Inflammatory macrophage treated with lipopolysaccharide for 1 hour (primary cell): ENCODE data around the gene TNN.
A peak's percentile ranks its signal among the peaks of the same experiment; 100 is the strongest.
"Not testable (repeated sequence)": the region's sequence is repeated elsewhere in the genome, so short reads cannot be mapped to it uniquely, and the experiment has no call there.

Source experiments
- DNase-seq, 2 donors: peaks; one replicate each; pipeline ENCODE4 v3.0.0-alpha.2; 2020 to 2022

Gene TNN, protein sequence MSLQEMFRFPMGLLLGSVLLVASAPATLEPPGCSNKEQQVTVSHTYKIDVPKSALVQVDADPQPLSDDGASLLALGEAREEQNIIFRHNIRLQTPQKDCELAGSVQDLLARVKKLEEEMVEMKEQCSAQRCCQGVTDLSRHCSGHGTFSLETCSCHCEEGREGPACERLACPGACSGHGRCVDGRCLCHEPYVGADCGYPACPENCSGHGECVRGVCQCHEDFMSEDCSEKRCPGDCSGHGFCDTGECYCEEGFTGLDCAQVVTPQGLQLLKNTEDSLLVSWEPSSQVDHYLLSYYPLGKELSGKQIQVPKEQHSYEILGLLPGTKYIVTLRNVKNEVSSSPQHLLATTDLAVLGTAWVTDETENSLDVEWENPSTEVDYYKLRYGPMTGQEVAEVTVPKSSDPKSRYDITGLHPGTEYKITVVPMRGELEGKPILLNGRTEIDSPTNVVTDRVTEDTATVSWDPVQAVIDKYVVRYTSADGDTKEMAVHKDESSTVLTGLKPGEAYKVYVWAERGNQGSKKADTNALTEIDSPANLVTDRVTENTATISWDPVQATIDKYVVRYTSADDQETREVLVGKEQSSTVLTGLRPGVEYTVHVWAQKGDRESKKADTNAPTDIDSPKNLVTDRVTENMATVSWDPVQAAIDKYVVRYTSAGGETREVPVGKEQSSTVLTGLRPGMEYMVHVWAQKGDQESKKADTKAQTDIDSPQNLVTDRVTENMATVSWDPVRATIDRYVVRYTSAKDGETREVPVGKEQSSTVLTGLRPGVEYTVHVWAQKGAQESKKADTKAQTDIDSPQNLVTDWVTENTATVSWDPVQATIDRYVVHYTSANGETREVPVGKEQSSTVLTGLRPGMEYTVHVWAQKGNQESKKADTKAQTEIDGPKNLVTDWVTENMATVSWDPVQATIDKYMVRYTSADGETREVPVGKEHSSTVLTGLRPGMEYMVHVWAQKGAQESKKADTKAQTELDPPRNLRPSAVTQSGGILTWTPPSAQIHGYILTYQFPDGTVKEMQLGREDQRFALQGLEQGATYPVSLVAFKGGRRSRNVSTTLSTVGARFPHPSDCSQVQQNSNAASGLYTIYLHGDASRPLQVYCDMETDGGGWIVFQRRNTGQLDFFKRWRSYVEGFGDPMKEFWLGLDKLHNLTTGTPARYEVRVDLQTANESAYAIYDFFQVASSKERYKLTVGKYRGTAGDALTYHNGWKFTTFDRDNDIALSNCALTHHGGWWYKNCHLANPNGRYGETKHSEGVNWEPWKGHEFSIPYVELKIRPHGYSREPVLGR (N-terminal part only)

GRCh38 chr1:175067362-175068106, at the start of gene TNN:
TNN (plus strand) TSS chr1:175067833; CDS start chr1:175077419, 9,586 bp downstream.
- no peak for DNase-seq

GRCh38 chr1:175019524-175019923, 48.1 kb upstream of the TNN start:
- DNase-seq, result no peak

DNA sequence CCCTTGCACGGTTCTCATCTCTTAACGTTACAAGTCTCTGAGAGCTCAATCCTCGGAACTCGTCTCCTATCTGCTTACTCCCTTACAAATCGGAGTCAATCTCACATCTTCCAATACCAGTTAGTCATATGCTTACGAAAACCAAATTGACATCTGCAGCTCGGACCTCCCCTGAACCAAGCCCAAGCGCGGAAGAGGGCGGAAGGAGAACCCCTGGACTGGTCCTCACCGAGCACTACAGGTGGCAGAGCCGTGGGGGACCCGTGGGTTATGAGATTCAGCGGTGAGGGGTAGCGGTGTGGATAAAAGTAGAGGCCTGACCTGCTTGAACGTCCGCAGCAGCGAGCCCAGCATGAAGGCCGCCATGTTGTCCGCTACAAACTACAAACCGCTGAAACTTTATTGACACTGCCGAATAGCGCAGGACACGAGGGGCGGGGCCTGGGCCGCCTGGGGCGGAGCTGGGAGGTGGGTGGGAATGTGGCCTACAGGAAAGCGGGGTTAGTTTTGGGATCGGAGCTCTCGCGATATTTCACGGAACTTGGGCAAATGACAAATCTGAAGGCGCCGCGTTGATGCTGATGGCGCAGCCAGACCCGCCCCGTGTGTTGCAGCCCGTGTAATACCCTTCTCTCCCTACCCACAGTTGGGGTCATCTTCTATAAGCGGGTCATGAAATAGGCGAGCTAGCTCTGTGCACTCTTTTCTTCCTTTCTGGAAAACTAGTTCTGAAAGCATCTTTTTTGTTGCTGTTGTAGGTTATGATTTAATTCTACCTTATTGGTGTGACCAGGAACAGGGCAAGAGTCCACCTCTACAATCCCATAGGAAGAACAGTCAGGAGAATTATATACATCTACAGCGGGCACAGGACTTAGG, 44.4 kb upstream of the TNN start, which contains the start of gene MRPS14:
MRPS14 (minus strand) TSS at position 383 of the 879 bp plus-strand sequence; CDS start at position 366, 17 bp downstream.
- DNase-seq, result peak; percentile 97 to 99

DNA sequence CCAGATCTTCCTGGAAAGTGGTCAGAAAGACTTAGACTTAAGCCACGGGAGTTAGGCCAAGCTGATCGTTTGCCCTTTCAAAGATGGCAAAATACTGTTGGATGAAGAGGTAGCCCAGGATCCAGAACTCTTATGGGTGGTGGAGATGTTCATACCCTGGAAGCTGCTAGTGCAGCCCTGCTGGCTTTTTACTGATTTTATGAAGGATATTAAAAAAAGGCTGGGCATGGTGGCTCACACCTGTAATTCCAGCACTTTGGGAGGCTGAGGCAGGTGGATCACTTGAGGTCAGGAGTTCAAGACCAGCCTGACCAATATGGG, 43.8 kb upstream of the TNN start:
- DNase-seq, result not testable (repeated sequence)

- DNase-seq, result no peak
Observed at GRCh38 chr1:175024773-175025172, 42.9 kb upstream of the TNN start.

- DNase-seq, result no peak
Observed at GRCh38 chr1:175033953-175034352, 33.7 kb upstream of the TNN start.

- DNase-seq, result no peak
Observed at GRCh38 chr1:175034775-175035174, 32.9 kb upstream of the TNN start.

GRCh38 chr1:175035865-175036264, 31.8 kb upstream of the TNN start:
- DNase-seq, result no peak

DNA sequence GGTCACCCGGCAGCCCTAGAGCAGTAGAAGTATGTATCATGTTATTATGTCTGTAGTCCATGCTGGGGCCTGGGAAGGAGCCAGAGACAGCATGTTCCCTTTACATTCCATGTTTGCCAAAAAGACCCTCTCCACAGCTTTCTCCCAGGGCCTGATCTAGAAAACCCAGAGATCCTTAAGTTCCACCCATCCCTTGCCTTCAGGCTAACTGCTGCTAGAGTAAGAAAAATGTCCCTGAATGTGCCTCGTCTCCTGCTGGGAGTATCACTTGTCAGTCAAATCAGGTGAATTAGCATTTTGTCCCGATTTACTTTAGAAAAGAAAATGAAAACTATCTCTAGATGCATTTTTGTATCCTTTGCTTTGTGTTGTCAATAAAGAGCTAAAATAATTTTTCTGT, 31.2 kb upstream of the TNN start:
- DNase-seq, result no peak

- DNase-seq, result peak in 1 of 2 donors; percentile 46
Observed at GRCh38 chr1:175037416-175037815, 30.2 kb upstream of the TNN start.

DNA sequence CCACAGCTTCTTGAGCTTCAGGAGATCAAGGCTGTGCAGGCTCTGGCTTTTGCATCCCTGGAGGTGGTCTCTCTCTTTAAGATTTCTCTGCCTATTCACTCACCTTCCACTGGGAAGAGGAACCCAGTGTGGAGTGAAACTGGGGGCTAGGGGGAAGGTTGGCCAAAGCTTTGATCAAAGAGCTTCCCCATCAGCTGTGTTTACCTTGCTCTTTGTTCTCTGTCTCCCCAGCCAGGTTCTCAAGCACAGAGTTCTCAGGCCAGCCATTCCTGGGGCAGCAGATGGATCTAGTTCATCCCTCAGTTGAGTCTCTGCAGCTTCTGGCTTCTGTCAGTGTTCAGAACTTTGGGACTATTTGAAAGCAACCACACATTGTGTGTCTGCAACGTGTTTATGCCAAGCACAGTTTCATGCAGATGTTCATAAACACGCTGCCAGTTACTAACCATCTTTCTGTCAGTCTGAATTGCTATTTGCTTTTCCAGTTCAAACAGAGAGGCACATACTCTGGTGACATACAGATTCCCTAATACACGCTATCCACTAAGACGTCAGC, 27.2 kb upstream of the TNN start:
- no peak for DNase-seq

DNA sequence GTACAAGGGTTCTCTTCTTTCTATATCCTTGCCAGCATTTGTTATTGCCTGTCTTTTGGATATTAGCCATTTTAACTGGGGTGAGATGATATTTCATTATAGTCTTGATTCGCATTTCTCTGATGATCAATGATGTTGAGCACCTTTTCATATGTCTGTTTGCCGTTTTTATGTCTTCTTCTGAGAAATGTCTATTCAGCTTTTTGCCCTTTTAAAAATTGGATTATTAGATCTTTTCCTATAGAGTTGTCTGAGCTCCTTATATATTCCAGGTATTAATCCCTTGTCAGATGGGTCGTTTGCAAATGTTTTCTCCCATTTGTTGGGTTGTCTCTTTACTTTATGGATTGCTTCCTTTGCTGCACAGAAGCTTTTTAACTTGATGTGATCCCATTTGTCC, 25.0 kb upstream of the TNN start:
- DNase-seq, result no peak

- DNase-seq, result no peak
Observed at GRCh38 chr1:175043824-175044223, 23.8 kb upstream of the TNN start.

DNA sequence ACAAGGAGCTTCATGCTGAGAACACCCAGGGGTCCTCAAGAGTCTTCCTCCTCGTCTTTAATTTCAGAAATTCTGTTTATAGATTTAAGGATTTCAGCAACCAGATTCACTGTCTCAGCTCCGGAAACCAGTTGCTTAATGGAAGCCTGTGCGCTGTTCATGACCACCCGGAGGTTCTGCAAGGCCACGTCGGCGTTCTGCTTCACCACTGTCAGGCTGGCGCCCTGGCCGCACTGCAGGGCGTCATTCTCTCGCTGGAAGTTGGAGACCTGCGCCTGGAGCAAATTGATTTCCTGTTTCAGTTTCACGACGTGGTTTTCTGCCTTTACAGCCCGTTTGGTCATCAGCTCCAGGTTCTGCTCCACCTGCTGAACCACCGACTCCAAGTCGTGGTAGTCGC, 23.0 kb upstream of the TNN start:
- not testable (repeated sequence) for DNase-seq

GRCh38 chr1:175045097-175045496, 22.5 kb upstream of the TNN start:
- DNase-seq, result no peak

- DNase-seq, result no peak
Observed at GRCh38 chr1:175045519-175045918, 22.1 kb upstream of the TNN start.

GRCh38 chr1:175050992-175051391, 16.6 kb upstream of the TNN start:
- no peak for DNase-seq

DNA sequence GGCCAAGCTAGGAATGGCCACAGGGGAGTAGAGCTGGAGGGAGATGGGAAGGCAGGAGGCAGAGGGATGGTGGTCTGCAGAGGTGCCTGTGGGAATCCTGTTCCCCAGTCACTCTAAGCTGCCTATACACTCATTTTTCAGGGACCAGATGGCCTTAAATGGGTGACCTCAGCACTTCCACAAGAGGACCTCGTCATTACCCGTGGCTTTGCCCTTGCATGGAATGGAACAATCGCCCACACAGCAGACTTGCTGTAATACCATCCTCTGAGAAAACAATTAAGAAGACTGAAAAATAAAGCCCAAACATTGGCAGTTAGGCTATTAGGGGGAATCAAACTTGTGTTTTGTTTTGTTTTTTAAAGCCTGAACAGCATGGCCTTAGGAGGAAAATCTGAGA, 12.9 kb upstream of the TNN start:
- DNase-seq, result peak in 1 of 2 donors; percentile 46

DNA sequence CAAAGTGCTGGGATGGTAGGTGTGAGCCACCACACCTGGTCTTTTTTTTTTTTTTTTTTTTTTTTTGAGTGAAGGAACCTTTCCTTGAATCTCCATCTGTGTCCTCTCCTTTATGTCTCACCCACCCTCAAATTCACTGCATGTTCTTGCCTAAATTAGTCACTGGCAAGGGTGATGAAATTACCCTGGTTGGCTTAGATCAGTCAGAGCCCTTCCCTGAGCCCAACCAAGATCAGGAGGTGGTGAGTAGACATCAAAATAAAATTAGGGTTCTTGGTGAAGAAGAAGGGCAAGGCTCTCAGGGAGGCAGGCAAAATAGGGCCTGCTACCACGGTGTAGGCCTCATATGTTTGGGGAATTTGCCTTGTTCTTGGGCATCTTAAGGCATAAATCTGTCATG, 5.3 kb upstream of the TNN start:
- DNase-seq, result no peak

GRCh38 chr1:175062858-175063257, 4.8 kb upstream of the TNN start:
- no peak for DNase-seq

DNA sequence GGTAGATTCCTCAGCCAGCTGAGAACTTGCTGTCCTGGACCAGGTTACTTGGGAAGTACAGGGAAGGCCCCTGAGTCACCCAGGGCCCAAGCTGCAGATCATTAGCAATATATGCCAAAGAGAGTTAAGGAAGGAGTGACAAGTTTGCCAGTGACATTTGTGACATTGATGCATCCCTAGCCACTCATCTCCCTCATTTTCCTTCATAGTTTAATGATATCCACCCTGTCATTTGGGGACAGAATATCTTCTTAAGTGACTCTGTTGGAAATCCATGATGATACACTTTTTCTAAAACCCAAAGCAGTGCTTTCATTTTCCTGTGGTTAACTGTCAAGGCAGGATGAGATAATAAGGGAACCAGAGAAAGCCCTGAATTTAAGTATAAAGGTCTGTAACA, 3.2 kb downstream of the TNN start:
- no peak for DNase-seq
